ENCODE results near the gene SORBS1.

Gene SORBS1

GRCh38 chr10:95539560-95540284 lies 21.4 kb downstream of the SORBS1 start:
- no peak for DNase-seq (ENCODE audit: low spot score)

GRCh38 chr10:95538412-95538811 lies 22.8 kb downstream of the SORBS1 start:
- DNase-seq (ENCODE audit: low spot score): no peak

DNA sequence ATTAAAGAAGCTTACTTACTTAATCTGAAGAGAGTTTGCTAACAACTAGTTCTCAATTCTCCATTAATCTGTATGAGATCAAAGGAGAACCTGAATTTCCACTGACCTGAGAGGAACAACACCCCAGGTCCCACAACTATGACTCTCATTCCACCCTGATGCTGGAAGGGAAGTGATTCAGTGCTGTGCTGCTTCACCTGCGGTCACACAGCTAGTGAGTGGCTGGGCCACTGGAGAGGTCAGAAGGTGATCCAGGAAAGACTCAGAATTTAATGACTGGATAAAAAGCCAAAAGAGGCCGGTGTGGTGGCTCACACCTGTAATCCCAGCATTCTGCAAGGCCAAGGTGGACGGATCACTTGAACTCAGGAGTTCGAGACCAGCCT lies 23.6 kb downstream of the SORBS1 start:
- DNase-seq (ENCODE audit: low spot score): no peak

GRCh38 chr10:95536894-95537541 lies 24.2 kb downstream of the SORBS1 start:
- DNase-seq (ENCODE audit: low spot score): no peak

- no peak for DNase-seq (ENCODE audit: low spot score)
Observed at GRCh38 chr10:95536017-95536416, 25.2 kb downstream of the SORBS1 start.

DNA sequence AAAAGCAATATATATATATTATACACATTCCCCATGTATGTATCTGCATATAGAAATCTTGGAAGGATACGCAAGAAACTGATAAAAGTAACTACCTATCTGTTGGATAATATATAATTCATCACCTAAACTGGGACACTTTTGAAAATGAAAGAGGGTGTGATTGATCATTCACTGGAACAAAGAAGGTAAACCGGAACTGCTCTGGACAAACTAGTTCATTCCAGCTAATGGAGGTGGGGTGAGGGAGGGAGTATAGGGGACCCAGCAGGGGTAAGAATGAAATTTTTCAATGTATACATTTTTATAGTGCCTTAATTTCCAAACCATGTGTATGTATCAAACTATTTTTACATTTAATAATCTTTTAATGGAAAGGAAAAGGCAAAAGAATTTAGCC lies 25.6 kb downstream of the SORBS1 start:
- DNase-seq (ENCODE audit: low spot score): no peak

DNA sequence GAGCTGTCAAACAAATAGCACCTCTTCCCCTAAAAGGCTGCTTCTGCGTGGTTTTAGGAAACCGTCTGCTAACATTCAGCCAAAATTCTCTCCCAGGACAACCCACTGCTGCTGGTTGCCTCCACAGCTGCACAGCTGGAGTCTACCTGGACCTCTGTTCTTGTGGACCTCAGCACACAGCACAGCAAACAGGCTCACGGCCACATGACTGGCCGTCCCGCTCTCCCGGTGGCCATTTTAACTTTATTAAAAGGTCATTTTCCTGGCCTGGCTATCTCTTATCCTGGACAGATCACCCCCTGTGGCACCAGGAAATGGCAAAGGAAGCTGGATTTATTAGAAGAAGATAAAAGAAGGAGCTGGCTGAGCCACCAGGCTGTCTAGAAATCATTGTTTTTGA lies 27.6 kb downstream of the SORBS1 start:
- DNase-seq (ENCODE audit: low spot score): no peak

DNA sequence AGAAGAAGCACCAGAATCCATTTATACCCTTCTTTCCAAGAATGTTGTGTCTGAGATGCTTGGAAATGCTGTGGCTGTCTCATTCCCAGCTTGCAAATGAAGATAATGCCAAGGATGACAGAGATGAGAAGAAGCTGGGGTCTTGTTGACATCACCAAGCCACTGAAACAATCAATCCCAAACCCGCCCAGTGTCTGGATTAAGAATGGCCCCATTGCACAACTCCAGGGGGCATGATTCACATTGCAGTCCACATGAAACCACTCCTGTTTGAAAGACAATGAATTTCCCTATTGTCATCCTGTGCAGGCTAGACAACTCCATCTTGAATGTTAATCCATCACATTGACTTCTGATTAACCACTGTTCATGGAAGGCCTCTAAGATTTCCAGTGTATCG lies 28.6 kb downstream of the SORBS1 start:
- no peak for DNase-seq (ENCODE audit: low spot score)

GRCh38 chr10:95531994-95532399 lies 29.2 kb downstream of the SORBS1 start:
- DNase-seq (ENCODE audit: low spot score): no peak

DNA sequence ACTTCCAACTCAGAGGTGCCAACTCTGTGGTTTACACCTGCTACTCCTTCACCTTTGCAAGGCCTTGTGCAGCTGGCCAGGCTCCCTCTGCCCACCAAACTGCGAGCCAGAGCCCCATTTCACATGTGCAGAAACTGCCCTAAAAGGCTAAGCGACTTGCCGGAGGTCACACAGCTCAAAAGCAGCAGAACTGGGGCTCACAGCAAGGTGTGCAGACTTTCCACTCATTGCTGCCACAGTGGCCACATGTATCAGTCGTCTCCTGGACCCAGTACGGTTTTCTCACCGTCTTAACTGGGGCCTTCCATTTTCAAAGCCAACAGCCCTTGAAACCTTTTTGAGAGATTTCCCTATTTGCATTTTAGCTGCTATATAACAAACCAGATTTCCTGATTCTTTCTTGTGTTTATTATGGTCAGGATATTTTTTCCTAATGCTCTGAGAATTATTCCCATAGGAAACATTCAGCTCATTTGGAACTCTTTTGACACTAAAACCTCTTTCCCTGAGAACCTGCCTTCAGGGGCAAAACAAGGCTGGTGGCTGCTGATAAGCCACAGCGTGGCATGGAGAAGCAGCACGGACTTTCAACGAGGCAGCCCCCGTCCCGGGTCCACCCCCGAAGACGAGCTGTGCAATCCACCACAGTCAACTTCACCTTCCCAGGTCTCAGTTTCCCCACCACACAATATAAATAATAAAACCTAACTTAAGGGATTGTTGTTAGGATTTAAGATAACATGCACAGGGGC lies 29.9 kb downstream of the SORBS1 start:
- DNase-seq (ENCODE audit: low spot score): no peak

GRCh38 chr10:95530561-95530960 lies 30.6 kb downstream of the SORBS1 start:
- no peak for DNase-seq (ENCODE audit: low spot score)

- no peak for DNase-seq (ENCODE audit: low spot score)
Observed at GRCh38 chr10:95530029-95530428, 31.1 kb downstream of the SORBS1 start.

GRCh38 chr10:95526044-95526443 lies 35.1 kb downstream of the SORBS1 start:
- no peak for DNase-seq (ENCODE audit: low spot score)

- DNase-seq (ENCODE audit: low spot score): no peak
Observed at GRCh38 chr10:95525033-95525418, 36.1 kb downstream of the SORBS1 start.

DNA sequence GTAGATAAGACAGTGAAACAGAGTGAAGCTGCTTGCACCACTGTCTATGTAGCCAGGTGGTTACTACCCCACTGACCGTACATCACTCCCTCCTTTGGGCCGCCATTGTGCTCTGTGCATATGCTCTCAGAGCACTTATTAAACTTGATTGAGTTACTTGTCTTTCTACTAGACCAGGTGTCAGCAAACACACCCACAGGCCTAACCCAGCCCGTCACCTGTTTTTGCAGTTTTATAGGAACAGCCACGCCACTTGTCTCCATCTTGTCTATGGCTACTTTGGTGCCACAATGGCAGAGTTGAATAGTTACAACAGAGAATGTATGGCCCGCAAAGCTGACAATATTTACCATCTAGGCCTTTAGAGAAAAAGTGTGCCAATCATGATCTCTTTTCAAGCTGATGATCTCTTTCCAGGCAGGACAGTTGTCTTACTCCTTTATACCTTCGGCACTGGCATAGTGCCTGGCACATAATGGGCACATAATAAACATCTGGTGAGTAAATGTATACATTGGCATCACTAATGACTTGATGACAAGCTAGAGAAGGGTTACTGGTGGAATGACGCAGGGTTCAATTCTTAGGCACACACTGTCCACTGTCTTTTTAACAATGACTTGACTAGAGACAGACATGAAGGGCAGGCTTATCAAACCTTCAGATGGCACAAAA lies 36.7 kb downstream of the SORBS1 start:
- no peak for DNase-seq (ENCODE audit: low spot score)

DNA sequence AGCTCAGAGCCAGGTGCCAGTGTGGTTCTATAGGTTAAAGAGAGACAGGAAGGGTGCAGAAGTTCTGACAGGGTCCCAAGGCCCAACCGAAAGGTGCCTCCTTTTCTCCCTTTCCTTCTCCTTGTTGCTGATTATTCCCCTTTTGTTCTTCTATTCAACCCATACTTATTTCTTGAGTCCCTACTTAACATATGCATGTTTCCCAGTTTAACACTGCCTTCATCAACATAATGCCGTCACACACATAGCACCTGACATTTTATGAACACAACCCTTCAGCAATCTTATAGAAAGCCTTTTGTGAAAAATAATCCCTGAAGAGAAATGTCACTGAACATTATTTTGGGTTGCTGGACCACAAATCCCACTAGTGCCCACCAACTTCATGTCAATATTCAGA lies 39.1 kb downstream of the SORBS1 start:
- DNase-seq (ENCODE audit: low spot score): no peak

- DNase-seq (ENCODE audit: low spot score): no peak
Observed at GRCh38 chr10:95520617-95521016, 40.6 kb downstream of the SORBS1 start.

DNA sequence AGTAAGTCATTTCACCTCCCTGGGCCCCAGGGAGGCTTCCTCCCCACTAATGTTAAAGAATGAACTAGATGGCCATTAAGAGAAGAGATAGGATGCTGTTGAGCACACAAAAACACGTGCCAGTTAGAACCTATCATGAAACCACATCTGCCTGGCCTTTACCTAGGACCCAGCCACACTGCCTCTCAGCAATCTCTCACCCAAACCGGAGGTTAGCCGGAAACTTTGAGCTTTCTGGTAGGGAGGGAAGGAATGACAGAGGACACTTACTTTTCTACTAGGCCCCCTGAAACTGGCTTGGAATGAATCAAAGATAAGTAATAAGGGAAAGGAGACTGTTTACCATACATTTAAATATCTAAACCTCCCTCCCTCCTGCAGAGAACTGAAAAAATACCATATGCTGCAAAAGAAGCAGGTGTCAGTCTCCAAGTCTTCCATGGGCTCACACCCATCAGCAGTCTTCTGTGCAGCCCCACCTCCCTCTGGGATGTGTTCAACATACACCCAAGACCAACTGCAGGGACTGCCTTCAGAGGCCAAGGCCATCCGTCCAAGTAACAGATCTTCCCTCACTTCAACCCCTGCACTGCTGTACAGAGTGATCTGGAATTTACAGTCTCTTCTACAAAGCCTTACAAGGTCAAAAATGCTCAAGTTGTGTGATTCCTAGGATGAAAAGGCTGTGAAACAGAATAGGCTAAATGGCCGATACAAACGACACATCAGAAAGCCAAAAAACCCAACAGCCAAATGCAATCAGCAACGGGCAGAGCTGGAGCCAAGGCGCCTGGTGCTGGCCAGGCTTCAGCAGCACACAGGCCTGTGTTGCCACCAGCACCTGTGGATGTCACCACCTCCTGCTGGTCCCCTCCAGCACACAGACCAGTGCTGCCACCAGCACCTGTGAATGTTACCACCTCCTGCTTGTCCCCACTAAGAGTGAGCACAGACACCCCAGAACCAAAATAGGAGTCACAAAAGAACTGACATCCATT lies 42.4 kb downstream of the SORBS1 start:
- no peak for DNase-seq (ENCODE audit: low spot score)

DNA sequence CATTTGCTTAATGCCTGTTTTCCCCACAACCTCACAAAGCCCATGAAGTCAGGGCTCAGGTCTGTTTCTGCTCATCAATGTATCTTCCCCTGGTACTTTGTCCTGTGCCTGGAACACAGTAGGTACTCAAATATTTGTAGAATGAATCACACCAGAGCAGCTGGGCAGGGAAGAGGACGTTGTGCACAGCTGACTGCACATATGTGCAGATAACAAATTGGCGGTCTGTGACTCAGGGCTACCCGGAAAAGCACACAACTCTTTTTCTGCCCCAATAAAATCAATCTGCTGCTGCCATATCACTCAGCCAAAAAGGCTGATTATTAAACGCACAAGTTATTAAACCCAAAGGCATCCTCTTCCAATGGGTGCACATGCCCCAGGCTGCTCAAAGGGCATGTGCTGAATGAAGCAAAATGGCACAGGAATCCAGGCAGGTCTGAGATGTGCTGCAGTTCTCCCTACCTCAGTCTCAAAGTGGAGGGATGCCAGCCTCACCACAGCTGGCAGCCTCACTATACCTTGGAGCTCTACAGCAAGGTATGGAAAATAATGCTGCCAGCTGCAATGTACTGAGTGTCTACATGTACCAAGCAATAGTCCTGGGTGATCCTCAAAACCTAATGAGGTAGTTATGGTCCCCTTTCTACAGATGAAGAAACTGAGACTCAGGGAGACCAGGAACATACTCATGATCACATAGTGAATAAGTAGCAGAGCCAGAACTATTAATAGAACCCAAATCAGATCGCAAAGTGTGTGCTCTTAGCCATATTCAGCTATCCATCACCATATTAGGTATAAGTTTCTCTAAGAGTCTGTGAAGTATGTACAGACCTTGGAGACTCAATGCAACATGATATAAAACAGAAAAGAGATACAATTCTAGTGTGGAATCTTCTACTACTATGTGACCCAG lies 43.4 kb downstream of the SORBS1 start:
- DNase-seq (ENCODE audit: low spot score): no peak

DNA sequence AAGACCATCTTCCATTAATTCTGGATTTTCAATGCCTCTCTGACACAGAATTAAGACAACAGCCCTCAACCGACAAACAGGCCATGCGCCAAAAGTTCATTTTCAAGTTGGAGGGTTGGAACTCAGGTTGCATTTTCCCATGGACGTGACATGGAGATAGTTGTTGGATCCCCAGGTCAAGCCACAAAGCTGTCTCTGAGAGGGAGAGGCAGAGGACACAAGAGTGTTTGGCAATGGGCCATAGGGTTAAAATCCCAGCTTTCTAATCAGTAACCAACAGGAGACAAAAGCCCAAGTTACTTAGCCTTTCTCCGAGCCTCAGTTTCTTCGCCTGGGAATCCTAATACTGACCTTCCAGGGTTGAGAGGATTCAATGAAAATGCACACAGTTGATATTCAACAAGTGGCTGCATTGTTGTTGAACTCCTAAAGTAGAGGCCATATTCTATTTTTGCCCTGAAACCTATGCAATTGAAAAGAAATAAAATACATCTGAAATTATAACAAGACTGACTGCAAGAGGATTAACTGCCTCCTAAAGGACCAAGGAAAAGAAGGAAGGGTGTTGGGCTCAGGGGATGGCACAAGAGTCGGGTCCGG lies 44.3 kb downstream of the SORBS1 start:
- no peak for DNase-seq (ENCODE audit: low spot score)
